ENCODE measurements around the gene COL6A6. TPM values are rescaled to one million over a fixed set of nuclear protein-coding genes. Genes with fewer than 3 reads are reported as not detected.

COL6A6 gene
- total RNA-seq, 4 donors from 2014 or later, result 0.24 to 0.67 (median 0.45) TPM; not detected in 1

DNA sequence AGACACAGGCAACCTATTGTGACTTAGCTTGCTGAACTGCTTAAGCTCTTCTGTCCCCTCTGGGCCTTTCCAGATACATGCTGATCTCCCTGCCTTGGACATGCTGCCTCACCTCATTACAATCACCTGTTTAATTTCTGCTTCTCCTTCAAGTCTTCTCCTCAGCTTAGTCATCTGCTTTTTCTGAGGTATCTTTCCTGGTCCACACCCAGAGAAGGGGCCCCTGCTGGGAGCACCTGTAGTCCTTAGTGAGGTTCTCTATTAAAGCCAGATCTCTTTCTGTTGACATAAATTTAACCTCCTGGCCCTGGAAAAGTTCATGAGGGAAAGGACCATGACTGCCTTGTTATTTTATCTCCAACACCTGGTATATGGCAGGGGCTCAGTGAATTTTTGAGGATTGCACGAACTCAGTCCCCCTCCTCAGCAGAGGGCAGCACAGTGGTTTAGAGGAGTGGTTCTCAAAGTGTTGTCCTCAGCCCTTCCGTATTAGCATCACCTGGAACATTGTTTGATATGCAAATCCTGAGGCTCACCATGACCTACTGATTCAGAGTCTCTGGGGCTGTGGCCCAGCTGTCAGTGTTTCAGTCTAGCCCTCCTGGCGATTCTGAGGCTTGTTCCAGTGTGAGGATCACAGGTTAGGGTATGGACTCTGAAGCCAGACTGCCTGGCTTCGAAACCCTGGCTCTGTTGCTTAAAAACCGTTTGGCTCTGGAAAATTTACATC is 12.7 kb downstream of the COL6A6 start:
- 65 to 70% methylated on average over 5 of the region's 5 CpGs for WGBS, 2 donors
- DNase-seq, result no peak
- Histone ChIP-seq H3K9me3 (no peaks in the 10 kb centered on the region), H3K4me1 (no peaks in the 10 kb centered on the region), H3K4me3 (replicated peaks in 1 of 3) (no peak overlapping the region), H3K27me3 (no peaks in the 10 kb centered on the region), H3K27ac (no peak overlapping the region), H3K36me3 (no peaks in the 10 kb centered on the region)
- intact Hi-C loops (cut with DNase I), result no loop called here
- TF ChIP-seq, protein P1, sequence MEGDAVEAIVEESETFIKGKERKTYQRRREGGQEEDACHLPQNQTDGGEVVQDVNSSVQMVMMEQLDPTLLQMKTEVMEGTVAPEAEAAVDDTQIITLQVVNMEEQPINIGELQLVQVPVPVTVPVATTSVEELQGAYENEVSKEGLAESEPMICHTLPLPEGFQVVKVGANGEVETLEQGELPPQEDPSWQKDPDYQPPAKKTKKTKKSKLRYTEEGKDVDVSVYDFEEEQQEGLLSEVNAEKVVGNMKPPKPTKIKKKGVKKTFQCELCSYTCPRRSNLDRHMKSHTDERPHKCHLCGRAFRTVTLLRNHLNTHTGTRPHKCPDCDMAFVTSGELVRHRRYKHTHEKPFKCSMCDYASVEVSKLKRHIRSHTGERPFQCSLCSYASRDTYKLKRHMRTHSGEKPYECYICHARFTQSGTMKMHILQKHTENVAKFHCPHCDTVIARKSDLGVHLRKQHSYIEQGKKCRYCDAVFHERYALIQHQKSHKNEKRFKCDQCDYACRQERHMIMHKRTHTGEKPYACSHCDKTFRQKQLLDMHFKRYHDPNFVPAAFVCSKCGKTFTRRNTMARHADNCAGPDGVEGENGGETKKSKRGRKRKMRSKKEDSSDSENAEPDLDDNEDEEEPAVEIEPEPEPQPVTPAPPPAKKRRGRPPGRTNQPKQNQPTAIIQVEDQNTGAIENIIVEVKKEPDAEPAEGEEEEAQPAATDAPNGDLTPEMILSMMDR (IDR thresholded peaks at IDR 0.05), result no peak
- no peak for TF ChIP-seq POLR2A (IDR thresholded peaks at IDR 0.05)

DNA sequence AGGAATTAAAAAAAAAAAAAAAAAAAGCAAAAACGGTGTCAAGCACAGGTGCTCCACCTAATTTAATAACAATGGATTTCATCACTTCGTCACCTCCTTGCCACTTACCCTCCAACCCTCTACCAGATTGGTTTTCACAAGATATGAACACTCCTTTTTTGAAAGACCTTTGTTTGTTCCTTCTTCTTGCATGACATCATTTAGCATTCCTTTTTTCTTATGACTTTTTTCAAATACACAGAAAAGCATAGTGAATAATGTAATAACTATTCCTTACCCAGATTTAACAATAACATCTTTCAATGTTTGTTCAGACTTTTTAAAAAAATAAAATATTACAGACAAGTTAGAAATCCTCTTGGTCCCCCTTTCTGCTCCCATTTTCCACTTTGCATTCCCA is 16.3 kb downstream of the COL6A6 start:
- TF ChIP-seq POLR2A (IDR thresholded peaks at IDR 0.05), result no peak
- H3K36me3 ChIP-seq, result no peaks in the 10 kb centered on the region
- no peaks in the 10 kb centered on the region for H3K9me3 ChIP-seq
- 81% methylated on average over 2 of the region's 2 CpGs for WGBS, 2 donors
- H3K27ac ChIP-seq, result no peak overlapping the region
- no peaks in the 10 kb centered on the region for H3K27me3 ChIP-seq
- DNase-seq, result no peak
- H3K4me3 ChIP-seq (replicated peaks in 1 of 3), result no peak overlapping the region
- intact Hi-C loops (cut with DNase I), result no loop called here
- H3K4me1 ChIP-seq, result no peaks in the 10 kb centered on the region

DNA sequence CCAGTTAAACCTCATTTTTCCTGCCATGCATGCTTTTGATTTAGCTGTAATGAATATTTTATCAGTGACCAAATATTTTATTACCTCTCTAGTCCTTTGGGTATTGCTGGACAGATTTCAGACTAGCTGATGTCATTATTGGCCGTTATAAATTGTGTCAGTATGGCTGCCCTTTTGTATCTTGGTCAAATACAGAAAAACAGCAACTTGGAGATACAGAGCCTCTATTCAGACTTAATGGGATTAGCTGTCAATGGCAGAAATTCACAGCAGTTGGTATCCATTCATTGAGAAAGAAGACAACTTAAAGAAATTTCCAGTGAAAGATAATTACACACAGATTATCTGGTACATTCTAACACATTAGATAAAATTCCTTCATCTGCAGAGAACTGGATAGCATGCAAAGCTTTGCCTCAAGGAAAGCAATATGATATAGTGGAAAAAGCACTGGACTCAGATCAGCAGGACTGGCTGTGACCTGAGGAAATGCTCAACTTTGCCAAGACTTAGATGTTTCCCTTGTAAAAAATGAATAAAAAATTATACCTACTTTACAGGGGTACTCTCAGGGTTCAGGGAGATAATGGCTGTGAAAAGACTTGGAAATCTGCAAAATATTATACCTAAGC is 20.8 kb downstream of the COL6A6 start:
- no peaks in the 10 kb centered on the region for H3K27me3 ChIP-seq
- no peaks in the 10 kb centered on the region for H3K4me1 ChIP-seq
- DNase-seq, result no peak
- no peak overlapping the region for H3K27ac ChIP-seq
- no peaks in the 10 kb centered on the region for H3K36me3 ChIP-seq
- intact Hi-C loops (cut with DNase I), result no loop called here
- no peaks in the 10 kb centered on the region for H3K9me3 ChIP-seq
- H3K4me3 ChIP-seq (replicated peaks in 1 of 3), result no peak overlapping the region
- WGBS, 2 donors, result 51 to 72% methylated on average over 1 of the region's 1 CpG
- TF ChIP-seq, protein P1 (IDR thresholded peaks at IDR 0.05), result no peak
- no peak for TF ChIP-seq POLR2A (IDR thresholded peaks at IDR 0.05)

DNA sequence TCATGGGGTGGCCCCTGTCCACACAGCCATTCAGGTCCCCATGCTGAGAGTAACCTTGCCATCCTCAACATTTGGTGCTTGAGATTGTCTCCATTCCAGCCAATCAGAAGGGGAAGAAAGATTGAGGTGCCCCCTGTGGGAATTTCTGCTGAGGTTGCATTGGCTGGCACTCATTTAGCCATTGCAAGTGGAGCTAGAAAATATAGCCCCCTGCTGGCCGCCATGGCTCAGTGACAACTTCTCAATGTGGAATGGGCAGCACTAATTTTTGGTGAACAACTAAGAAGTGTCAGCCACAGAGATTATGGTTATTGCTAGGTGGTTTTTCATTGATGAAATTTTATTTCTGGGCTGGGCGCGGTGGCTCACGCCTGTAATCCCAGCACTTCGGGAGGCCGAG is 22.0 kb downstream of the COL6A6 start:
- 73 to 84% methylated on average over 6 of the region's 6 CpGs for WGBS, 2 donors
- H3K4me1 ChIP-seq, result no peaks in the 10 kb centered on the region
- H3K36me3 ChIP-seq, result no peaks in the 10 kb centered on the region
- H3K27ac ChIP-seq, result no peak overlapping the region
- H3K9me3 ChIP-seq, result no peaks in the 10 kb centered on the region
- no peaks in the 10 kb centered on the region for H3K27me3 ChIP-seq
- no peak overlapping the region for H3K4me3 ChIP-seq (replicated peaks in 1 of 3)
- DNase-seq, result peak; percentile 48 to 60
- intact Hi-C loops (cut with DNase I), result no loop called here
- TF ChIP-seq, protein P1 (IDR thresholded peaks at IDR 0.05), result peak in 4 of 6 experiments; percentile 24 to 63 (median 54)
- TF ChIP-seq POLR2A (IDR thresholded peaks at IDR 0.05), result no peak

DNA sequence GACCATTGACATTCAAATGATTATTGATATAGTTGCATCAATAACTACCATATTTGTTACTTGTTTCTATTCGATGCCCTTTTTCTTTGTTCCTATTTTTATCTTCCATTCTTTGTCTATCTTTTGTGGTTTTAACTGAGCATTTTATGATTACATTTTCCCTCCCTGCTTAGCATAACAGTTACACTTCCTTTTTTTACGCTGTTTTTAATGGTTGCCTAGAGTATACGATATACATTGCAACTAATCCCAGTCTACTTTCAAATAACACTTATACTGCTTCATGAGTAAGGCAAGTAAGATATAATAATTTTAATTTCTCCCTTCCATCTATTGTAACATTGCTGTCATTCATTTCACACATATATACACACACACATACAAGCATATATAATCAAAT is 26.3 kb downstream of the COL6A6 start:
- intact Hi-C loops (cut with DNase I), result no loop called here
- no peak for DNase-seq
- H3K4me3 ChIP-seq (replicated peaks in 1 of 3), result no peak overlapping the region
- WGBS, 2 donors, result 84 to 89% methylated on average over 3 of the region's 3 CpGs
- no peak for TF ChIP-seq POLR2A (IDR thresholded peaks at IDR 0.05)
- TF ChIP-seq, protein P1 (IDR thresholded peaks at IDR 0.05), result no peak
- H3K27ac ChIP-seq, result no peak overlapping the region
- H3K9me3 ChIP-seq, result no peaks in the 10 kb centered on the region
- no peaks in the 10 kb centered on the region for H3K27me3 ChIP-seq
- H3K4me1 ChIP-seq, result no peaks in the 10 kb centered on the region
- no peaks in the 10 kb centered on the region for H3K36me3 ChIP-seq

Measured in thyroid gland (tissue), 4 donors.